Mesenchymal stem cell (in vitro differentiated cells and primary cell): ENCODE measurements around the gene PLEKHG2.
A peak's percentile ranks its signal among the peaks of the same experiment; 100 is the strongest.
"Not testable (repeated sequence)": the region's sequence is repeated elsewhere in the genome, so short reads cannot be mapped to it uniquely, and the experiment has no call there.

ENCODE experiments used
- DNase-seq: peaks from one replicate; pipeline ENCODE4 v3.0.0-alpha.2; 2013
- H2AFZ ChIP-seq: one replicate; pipeline ENCODE4 v1.6.1; 2013; ENCODE audit warnings: low read depth, mild to moderate bottlenecking, control low read depth, inconsistent platforms, low read length, moderate library complexity
- H2AK5ac ChIP-seq: 2 replicates; pipeline ENCODE4 v1.6.1; 2013; ENCODE audit warnings: low read length, moderate library complexity, mild to moderate bottlenecking, inconsistent platforms; ENCODE audit not compliant: severe bottlenecking
- H2BK120ac ChIP-seq: one replicate; pipeline ENCODE4 v1.6.1; 2013; ENCODE audit warnings: low read depth, mild to moderate bottlenecking, inconsistent platforms, low read length, moderate library complexity
- H2BK12ac ChIP-seq, 2 experiments: one replicate each; pipeline ENCODE4 v1.6.1; 2013; ENCODE audit warnings: inconsistent platforms in 2 of 2, low read length in 2 of 2, mild to moderate bottlenecking in 2 of 2, moderate library complexity in 2 of 2, control low read depth in 1 of 2
- H2BK15ac ChIP-seq: one replicate; pipeline ENCODE4 v1.6.1; 2013; ENCODE audit warnings: mild to moderate bottlenecking, low read depth, inconsistent platforms; ENCODE audit not compliant: poor library complexity, severe bottlenecking
- H2BK5ac ChIP-seq: 2 replicates; pipeline ENCODE4 v1.6.1; 2013; ENCODE audit warnings: low read depth, mild to moderate bottlenecking, low read length, control low read depth, inconsistent platforms; ENCODE audit not compliant: poor library complexity, severe bottlenecking
- H3K14ac ChIP-seq, 2 experiments: one replicate each; pipeline ENCODE4 v1.6.1; 2013; ENCODE audit warnings: inconsistent platforms in 2 of 2, low read length in 2 of 2, control low read depth in 1 of 2, mild to moderate bottlenecking in 1 of 2, moderate library complexity in 1 of 2
- H3K18ac ChIP-seq, 2 experiments: one replicate each; pipeline ENCODE4 v1.6.1; 2013; ENCODE audit warnings: inconsistent platforms in 2 of 2, low read length in 2 of 2, control low read depth in 1 of 2, low read depth in 1 of 2, mild to moderate bottlenecking in 1 of 2
- H3K23ac ChIP-seq, 2 experiments: one replicate each; pipeline ENCODE4 v1.6.1; 2013; ENCODE audit warnings: inconsistent platforms in 2 of 2, low read length in 2 of 2, mild to moderate bottlenecking in 2 of 2, moderate library complexity in 2 of 2, control low read depth in 1 of 2
- H3K27ac ChIP-seq: 2 replicates; pipeline ENCODE4 v1.5.1; 2013; ENCODE audit warnings: mild to moderate bottlenecking, moderate library complexity, low read length, control low read depth, inconsistent platforms; ENCODE audit not compliant: poor library complexity, severe bottlenecking
- H3K27me3 ChIP-seq, 2 experiments: 2 replicates each; pipeline versions ENCODE4 v1.6.1 to v1.7.0; 2013; ENCODE audit warnings: low read length in 2 of 2, mild to moderate bottlenecking in 2 of 2, moderate library complexity in 2 of 2, control low read depth in 1 of 2, inconsistent platforms in 1 of 2; ENCODE audit not compliant: control insufficient read depth in 1 of 2, insufficient read depth in 1 of 2
- H3K36me3 ChIP-seq, 2 experiments: 2 replicates each; pipeline versions ENCODE4 v1.6.1 to v1.7.0; 2013; ENCODE audit warnings: low read length in 2 of 2, control low read depth in 1 of 2, inconsistent platforms in 1 of 2, low read depth in 1 of 2, mild to moderate bottlenecking in 1 of 2; ENCODE audit not compliant: insufficient read depth in 2 of 2, control insufficient read depth in 1 of 2
- H3K4ac ChIP-seq, 2 experiments: one replicate each; pipeline ENCODE4 v1.6.1; 2013; ENCODE audit warnings: inconsistent platforms in 2 of 2, low read length in 2 of 2, mild to moderate bottlenecking in 2 of 2, moderate library complexity in 2 of 2, control low read depth in 1 of 2, low read depth in 1 of 2
- H3K4me1 ChIP-seq: 2 replicates; pipeline ENCODE4 v1.6.1; 2013; ENCODE audit warnings: low read depth, low read length, control low read depth; ENCODE audit not compliant: control insufficient read depth, insufficient read depth
- H3K4me2 ChIP-seq: 2 replicates; pipeline ENCODE4 v1.6.1; 2013; ENCODE audit warnings: low read length, mild to moderate bottlenecking, inconsistent platforms; ENCODE audit not compliant: poor library complexity, severe bottlenecking
- H3K4me3 ChIP-seq, 2 experiments: 2 replicates each; pipeline versions ENCODE4 v1.5.1 to v1.7.0; 2013; ENCODE audit warnings: low read length in 2 of 2, mild to moderate bottlenecking in 2 of 2, control low read depth in 1 of 2, low read depth in 1 of 2; ENCODE audit not compliant: insufficient read depth in 1 of 2
- H3K79me1 ChIP-seq: replicated peaks from 2 replicates; pipeline ENCODE4 v1.6.1; 2013; ENCODE audit warnings: mild to moderate bottlenecking, control low read depth, low read length, inconsistent platforms; ENCODE audit not compliant: poor library complexity, severe bottlenecking
- H3K9ac ChIP-seq: 2 replicates; pipeline ENCODE4 v1.7.0; 2013; ENCODE audit warnings: mild to moderate bottlenecking, low read length, moderate library complexity
- H3K9me3 ChIP-seq: 2 replicates; pipeline ENCODE4 v1.7.0; 2013; ENCODE audit warnings: mild to moderate bottlenecking, low read length; ENCODE audit not compliant: control insufficient read depth
- H4K8ac ChIP-seq: one replicate; pipeline ENCODE4 v1.6.1; 2013; ENCODE audit warnings: inconsistent platforms, mild to moderate bottlenecking, low read length, moderate library complexity
- H4K91ac ChIP-seq: one replicate; pipeline ENCODE4 v1.6.1; 2013; ENCODE audit warnings: mild to moderate bottlenecking, low read length, inconsistent platforms
- WGBS: methylation state at CpG from one replicate; pipeline ENCODE4 v1.1.7; 2013; ENCODE audit warnings: mixed read lengths; 5-methylcytosine and 5-hydroxymethylcytosine counted together

PLEKHG2 gene

GRCh38 chr19:39372941-39373340, 39.5 kb upstream of the PLEKHG2 start:
- Histone ChIP-seq H2AK5ac (no peak overlapping the region), H3K9ac (peak overlapping the region; percentile 89), H4K91ac (peak overlapping the region; percentile 70), H3K36me3 (peaks cover 66 to 84% of the 10 kb centered on the region in 2 experiments), H3K27me3 (no peaks in the 10 kb centered on the region), H3K4me3 (peak overlapping the region in 1 of 2 experiments; percentile 28), H3K14ac (no peak overlapping the region), H3K27ac (no peak overlapping the region), H2BK15ac (no peak overlapping the region), H2AFZ (no peak overlapping the region), H2BK12ac (peak overlapping the region in 1 of 2 experiments; percentile 45), H3K4ac (peak overlapping the region in 1 of 2 experiments; percentile 76), H2BK120ac (no peak overlapping the region), H4K8ac (peak overlapping the region; percentile 45), H2BK5ac (no peak overlapping the region), H3K9me3 (no peaks in the 10 kb centered on the region), H3K23ac (peak overlapping the region in 1 of 2 experiments; percentile 37), H3K4me1 (peaks cover 3% of the 10 kb centered on the region), H3K18ac (peak overlapping the region; percentile 23 to 61), H3K4me2 (no peak overlapping the region), H3K79me1 (peaks cover 54% of the 10 kb centered on the region)
- WGBS: 95% methylated on average over 2 of the region's 2 CpGs
- DNase-seq: no peak

DNA sequence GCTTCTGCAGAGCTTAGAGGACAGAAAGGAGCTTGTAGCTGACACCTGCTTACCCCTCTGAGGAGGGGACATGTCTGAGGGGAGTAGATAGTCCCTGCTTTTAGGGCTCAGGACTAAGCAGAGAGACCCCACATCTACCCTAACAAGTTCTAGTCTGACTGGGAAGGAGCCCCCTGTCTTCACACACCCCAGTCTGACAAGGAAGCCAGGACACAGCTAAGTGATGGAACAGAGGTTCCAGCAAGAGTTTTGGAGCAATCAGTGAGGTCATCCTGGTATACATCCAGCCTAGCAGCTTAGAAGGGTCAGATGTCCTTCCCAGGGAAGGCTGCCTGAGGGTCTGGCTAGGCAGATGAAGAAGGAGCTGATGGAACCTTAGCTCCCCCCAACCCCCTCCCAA, 36.5 kb upstream of the PLEKHG2 start:
- H3K79me1 ChIP-seq: peaks cover 38% of the 10 kb centered on the region
- no peaks in the 10 kb centered on the region for H3K27me3 ChIP-seq
- H4K91ac ChIP-seq: no peak overlapping the region
- H2BK120ac ChIP-seq: no peak overlapping the region
- no peak overlapping the region for H3K27ac ChIP-seq
- no peak overlapping the region for H2BK5ac ChIP-seq
- no peak overlapping the region for H3K14ac ChIP-seq
- H3K4me1 ChIP-seq: peaks cover 3% of the 10 kb centered on the region
- DNase-seq: no peak
- H2AFZ ChIP-seq: no peak overlapping the region
- no peak overlapping the region for H3K4me2 ChIP-seq
- H2BK15ac ChIP-seq: no peak overlapping the region
- peaks cover 80 to 85% of the 10 kb centered on the region in 2 experiments for H3K36me3 ChIP-seq
- H2BK12ac ChIP-seq: no peak overlapping the region
- H3K18ac ChIP-seq: no peak overlapping the region
- no peak overlapping the region for H3K23ac ChIP-seq
- no peak overlapping the region for H2AK5ac ChIP-seq
- no peak overlapping the region for H3K4ac ChIP-seq
- no peak overlapping the region for H4K8ac ChIP-seq
- no peak overlapping the region for H3K4me3 ChIP-seq
- no peak overlapping the region for H3K9ac ChIP-seq
- no peaks in the 10 kb centered on the region for H3K9me3 ChIP-seq

DNA sequence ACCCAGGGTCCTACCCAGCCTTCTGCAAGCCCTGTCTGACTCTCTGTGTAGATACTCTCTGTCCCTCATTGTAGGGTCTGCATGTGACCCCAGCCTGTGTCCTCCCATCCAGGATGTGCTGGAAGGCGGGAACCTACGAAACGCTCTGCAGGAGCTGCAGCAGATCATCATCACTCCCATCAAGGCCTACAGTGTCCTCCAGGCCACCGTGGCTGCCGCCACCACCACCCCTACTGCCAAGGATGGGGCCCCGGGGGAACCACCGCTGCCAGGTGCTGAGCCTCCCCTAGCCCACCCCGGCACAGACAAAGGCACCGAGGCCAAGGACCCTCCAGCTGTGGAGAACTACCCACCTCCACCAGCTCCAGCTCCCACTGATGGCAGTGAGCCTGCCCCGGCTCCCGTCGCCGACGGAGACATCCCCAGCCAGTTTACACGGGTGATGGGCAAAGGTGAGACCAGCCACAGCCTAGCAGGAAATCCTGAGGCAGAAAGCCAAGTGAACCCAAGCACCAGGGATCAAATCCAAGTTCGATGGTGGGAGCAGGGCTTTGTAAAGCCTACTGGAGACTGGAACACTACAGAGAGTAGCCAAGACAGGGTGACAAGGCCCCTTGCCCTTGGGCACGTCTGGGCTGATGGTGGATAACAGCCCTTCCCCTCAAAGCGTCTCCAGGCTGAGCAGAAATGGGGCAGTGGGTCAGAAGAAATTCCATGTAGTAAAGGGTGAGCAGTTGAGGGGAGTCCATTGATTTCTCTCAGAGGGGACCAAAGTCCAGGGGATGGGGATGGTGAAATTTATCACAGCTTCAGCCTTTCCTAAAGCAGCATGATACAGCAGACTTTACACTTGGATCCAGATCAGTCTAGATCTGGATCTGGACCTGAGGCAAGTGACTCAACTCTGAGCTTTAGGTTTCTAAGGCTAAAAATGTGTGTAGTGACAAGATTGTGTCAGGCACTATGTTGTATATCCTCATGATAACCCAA, 34.8 kb upstream of the PLEKHG2 start:
- Histone ChIP-seq H3K36me3 (peaks cover 86 to 92% of the 10 kb centered on the region in 2 experiments), H2BK12ac (no peak overlapping the region), H3K9ac (peak overlapping the region; percentile 83), H3K14ac (no peak overlapping the region), H3K4me3 (peak overlapping the region in 1 of 2 experiments; percentile 14), H3K4me1 (peaks cover 3% of the 10 kb centered on the region), H3K27me3 (no peaks in the 10 kb centered on the region), H2BK15ac (no peak overlapping the region), H4K8ac (no peak overlapping the region), H3K4ac (no peak overlapping the region), H3K18ac (no peak overlapping the region), H2AFZ (no peak overlapping the region), H3K9me3 (no peaks in the 10 kb centered on the region), H2AK5ac (no peak overlapping the region), H3K79me1 (peaks cover 31% of the 10 kb centered on the region), H3K4me2 (no peak overlapping the region), H4K91ac (no peak overlapping the region), H3K23ac (no peak overlapping the region), H2BK120ac (no peak overlapping the region), H2BK5ac (no peak overlapping the region), H3K27ac (no peak overlapping the region)
- no peak for DNase-seq
- WGBS: 96% methylated on average over 18 of the region's 18 CpGs

DNA sequence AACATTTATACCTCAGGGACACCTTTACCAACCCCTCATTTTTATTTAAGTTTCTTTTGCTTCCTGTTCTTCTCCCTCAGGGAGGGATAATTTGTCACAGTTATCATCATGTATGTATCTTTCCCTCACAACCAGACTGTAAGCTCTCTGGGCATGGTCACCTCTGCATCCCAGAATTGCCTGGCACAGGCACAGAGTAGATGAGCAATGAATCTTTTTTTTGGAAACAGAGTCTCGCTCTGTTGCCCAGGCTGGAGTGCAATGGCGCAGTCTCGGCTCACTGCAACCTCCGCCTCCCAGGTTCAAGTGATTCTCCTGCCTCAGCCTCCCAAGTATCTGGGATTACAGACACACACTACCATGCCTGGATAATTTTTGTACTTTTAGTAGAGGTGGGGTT, 33.1 kb upstream of the PLEKHG2 start:
- not testable (repeated sequence) for DNase-seq, H3K27me3 ChIP-seq, H3K18ac ChIP-seq, H2BK12ac ChIP-seq, H4K91ac ChIP-seq, H2AFZ ChIP-seq, H3K9me3 ChIP-seq, H3K27ac ChIP-seq, H2AK5ac ChIP-seq, H3K14ac ChIP-seq, H2BK5ac ChIP-seq, H3K4me2 ChIP-seq, H3K4me3 ChIP-seq, H2BK15ac ChIP-seq, H2BK120ac ChIP-seq, H3K4me1 ChIP-seq, H4K8ac ChIP-seq, H3K23ac ChIP-seq, H3K4ac ChIP-seq
- 100% methylated on average over 4 of the region's 4 CpGs for WGBS
- peak overlapping the region; percentile 55 for H3K9ac ChIP-seq
- H3K36me3 ChIP-seq: peaks cover 91 to 97% of the 10 kb centered on the region in 2 experiments
- peaks cover 21% of the 10 kb centered on the region for H3K79me1 ChIP-seq
